Tibial nerve (tissue), 4 donors: ENCODE measurements around the gene OSBPL3. TPM values are rescaled to one million over a fixed set of nuclear protein-coding genes. Genes with fewer than 3 reads are reported as not detected.
"Not testable (repeated sequence)": the region's sequence is repeated elsewhere in the genome, so short reads cannot be mapped to it uniquely, and the experiment has no call there.

ENCODE experiments used
- DNase-seq, 2 donors: peaks; one replicate each; pipeline ENCODE4 v3.0.0-alpha.2; 2019; ENCODE audit warnings: low spot score in 2 of 2
- H3K27ac ChIP-seq, 4 donors: fragments of 200-600 bp; sonication (generic) in 3 of 4; one replicate each; pipeline ENCODE4 v1.5.1; 2017 to 2019; ENCODE audit warnings: mild to moderate bottlenecking in 1 of 4
- H3K27me3 ChIP-seq, 2 donors: fragments of 200-600 bp; sonication (generic) in 1 of 2; one replicate each; pipeline versions ENCODE4 v1.5.1 to v1.6.0; 2017 to 2019
- H3K36me3 ChIP-seq, 3 donors: fragments of 200-600 bp; sonication (generic); one replicate each; pipeline ENCODE4 v1.5.1; 2018 to 2019
- H3K4me1 ChIP-seq, 4 donors: fragments of 200-600 bp; sonication (generic) in 3 of 4; one replicate each; pipeline ENCODE4 v1.5.1; 2017 to 2019
- H3K4me3 ChIP-seq, 4 donors: fragments of 200-600 bp; sonication (generic) in 3 of 4; one replicate each; pipeline ENCODE4 v1.5.1; 2017 to 2019; ENCODE audit warnings: mild to moderate bottlenecking in 1 of 4, moderate library complexity in 1 of 4
- H3K9me3 ChIP-seq, 4 donors: fragments of 200-600 bp; sonication (generic) in 3 of 4; one replicate each; pipeline ENCODE4 v1.5.1; 2017 to 2019
- CTCF ChIP-seq, 5 experiments: fragments of 200-600 bp in 3 of 5; fragments of 450-650 bp in 2 of 5; sonication (generic) in 3 of 5; IDR thresholded peaks; one replicate each; pipeline ENCODE4 v1.5.1; 2016 to 2019; ENCODE audit warnings: antibody characterized with exemption in 5 of 5, mild to moderate bottlenecking in 3 of 5, moderate library complexity in 2 of 5
- EP300 ChIP-seq, 2 donors: sonication (generic); formaldehyde crosslinking; IDR thresholded peaks; one replicate each; pipeline ENCODE4 v1.6.1; 2017; ENCODE audit warnings: antibody characterized with exemption in 2 of 2, mild to moderate bottlenecking in 1 of 2
- POLR2A ChIP-seq, 2 donors: fragments of 450-650 bp; IDR thresholded peaks; one replicate each; pipeline ENCODE4 v1.6.1; 2017; ENCODE audit warnings: antibody characterized with exemption in 2 of 2, mild to moderate bottlenecking in 2 of 2, moderate library complexity in 2 of 2
- WGBS, 2 donors: methylation state at CpG; one replicate each; pipeline ENCODE4 v1.1.5; 2018; 5-methylcytosine and 5-hydroxymethylcytosine counted together
- total RNA-seq, 4 donors: library from RNA; depleted of rRNA; stranded (reverse); fragments of >200 nt; gene quantifications; one replicate each; pipeline ENCODE4 v1.1.0, GENCODE V29; 2016

The OSBPL3 gene
- total RNA-seq, 4 donors from 2014 or later, result 1.6 to 7.3 (median 5.3) TPM

GRCh38 chr7:25025218-25025671 is 45.3 kb upstream of the OSBPL3 start:
- H3K36me3 ChIP-seq, result no peaks in the 10 kb centered on the region
- TF ChIP-seq CTCF (IDR thresholded peaks at IDR 0.05) (no peak), POLR2A (IDR thresholded peaks at IDR 0.05) (no peak), EP300 (IDR thresholded peaks at IDR 0.05) (no peak)

GRCh38 chr7:25024066-25024465 is 44.1 kb upstream of the OSBPL3 start:
- whole genome bisulfite sequencing, 2 donors, result 56 to 71% methylated on average over 2 of the region's 2 CpGs
- Histone ChIP-seq H3K27me3 (no peaks in the 10 kb centered on the region), H3K36me3 (no peaks in the 10 kb centered on the region), H3K4me3 (no peak overlapping the region), H3K4me1 (no peaks in the 10 kb centered on the region), H3K9me3 (peaks cover 0 to 6% (median 0%) of the 10 kb centered on the region in 4 donors), H3K27ac (no peak overlapping the region)
- no peak for DNase-seq
- no peak for TF ChIP-seq POLR2A (IDR thresholded peaks at IDR 0.05)
- no peak for TF ChIP-seq CTCF (IDR thresholded peaks at IDR 0.05)
- TF ChIP-seq EP300 (IDR thresholded peaks at IDR 0.05), result no peak

More at GRCh38 chr7:25025218-25025671, 45.3 kb upstream of the OSBPL3 start:
- Histone ChIP-seq H3K9me3 (peaks cover 0 to 6% (median 0%) of the 10 kb centered on the region in 4 donors), H3K27ac (no peak overlapping the region), H3K4me1 (no peaks in the 10 kb centered on the region), H3K27me3 (no peaks in the 10 kb centered on the region), H3K4me3 (no peak overlapping the region)
- no peak for DNase-seq

- H3K9me3 ChIP-seq, DNase-seq, H3K4me1 ChIP-seq, H3K27ac ChIP-seq, H3K4me3 ChIP-seq, H3K27me3 ChIP-seq, H3K36me3 ChIP-seq: not testable (repeated sequence)
- 92 to 97% methylated on average over 23 of the region's 30 CpGs for WGBS, 2 donors
Observed at GRCh38 chr7:25017671-25018070, 37.7 kb upstream of the OSBPL3 start.

GRCh38 chr7:25014756-25015155 is 34.8 kb upstream of the OSBPL3 start:
- Histone ChIP-seq H3K27ac (no peak overlapping the region), H3K4me3 (no peak overlapping the region), H3K36me3 (no peaks in the 10 kb centered on the region), H3K9me3 (no peaks in the 10 kb centered on the region), H3K4me1 (no peaks in the 10 kb centered on the region), H3K27me3 (no peaks in the 10 kb centered on the region)
- no peak for TF ChIP-seq CTCF (IDR thresholded peaks at IDR 0.05)
- no peak for TF ChIP-seq POLR2A (IDR thresholded peaks at IDR 0.05)
- no peak for DNase-seq
- WGBS, 2 donors, result 64 to 69% methylated on average over 2 of the region's 2 CpGs

GRCh38 chr7:25012710-25013109 is 32.7 kb upstream of the OSBPL3 start:
- H3K36me3 ChIP-seq, H3K4me1 ChIP-seq, H3K27ac ChIP-seq, H3K9me3 ChIP-seq, H3K27me3 ChIP-seq, DNase-seq, H3K4me3 ChIP-seq: not testable (repeated sequence)
- 77 to 86% methylated on average over 3 of the region's 3 CpGs for WGBS, 2 donors

- Histone ChIP-seq H3K4me3 (no peak overlapping the region), H3K4me1 (no peaks in the 10 kb centered on the region), H3K27ac (no peak overlapping the region), H3K9me3 (no peaks in the 10 kb centered on the region), H3K27me3 (no peaks in the 10 kb centered on the region), H3K36me3 (no peaks in the 10 kb centered on the region)
- TF ChIP-seq EP300 (IDR thresholded peaks at IDR 0.05) (no peak), CTCF (IDR thresholded peaks at IDR 0.05) (no peak), POLR2A (IDR thresholded peaks at IDR 0.05) (no peak)
- DNase-seq, result no peak
Observed at GRCh38 chr7:25012254-25012653, 32.3 kb upstream of the OSBPL3 start.
